ENCODE results near the gene SPTBN4.
A peak's percentile ranks its signal among the peaks of the same experiment; 100 is the strongest.
"Not testable (repeated sequence)": the region's sequence is repeated elsewhere in the genome, so short reads cannot be mapped to it uniquely, and the experiment has no call there.

The SPTBN4 gene

DNA sequence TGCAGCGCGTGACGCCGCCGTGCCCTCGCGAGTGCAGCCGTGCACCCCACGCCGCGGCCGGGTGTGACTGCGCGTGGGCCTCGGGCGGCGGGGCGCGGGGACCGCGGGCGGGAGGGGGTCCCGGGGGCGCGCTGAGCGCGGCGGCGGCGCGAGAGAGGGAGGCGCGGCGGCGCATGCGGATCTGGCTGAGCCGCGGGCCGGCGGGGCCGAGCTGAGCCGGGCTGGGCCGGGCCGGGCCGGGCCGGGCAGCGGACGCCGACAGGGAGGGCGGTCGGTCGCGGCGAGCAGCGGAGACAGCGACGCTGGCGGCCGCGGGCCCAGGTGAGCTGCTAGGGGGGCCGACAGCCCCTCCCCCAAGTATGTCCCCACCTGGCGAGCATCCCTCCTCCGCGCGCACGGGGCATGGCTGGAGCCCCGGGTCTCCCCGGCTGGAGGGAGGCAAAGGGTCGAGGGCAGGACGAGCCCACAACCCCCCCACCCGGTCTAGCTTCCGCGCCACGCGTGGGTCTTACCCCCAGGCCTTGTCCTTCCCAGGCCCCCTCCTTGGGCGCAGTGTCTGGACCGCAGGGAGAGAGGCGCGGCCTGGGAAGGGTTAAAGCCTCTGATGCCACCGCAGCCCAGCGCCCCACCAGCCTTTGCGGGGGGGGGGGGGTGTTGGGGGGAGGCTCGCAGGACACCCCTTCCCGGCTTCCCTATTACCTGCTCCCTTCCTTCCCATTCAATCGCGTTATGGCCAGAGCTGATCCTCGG is at the start of gene SPTBN4:
Gene SPTBN4 (plus strand): TSS at position 17 of the 750 bp plus-strand sequence. CDS start 5,621 bp downstream, outside the sequence.
- DNase-seq (ENCODE audit: low read depth in 2 of 2) = no peak

GRCh38 chr19:40417643-40417981 is 49.2 kb upstream of the SPTBN4 start:
- DNase-seq (ENCODE audit: low read depth in 2 of 2) = no peak

DNA sequence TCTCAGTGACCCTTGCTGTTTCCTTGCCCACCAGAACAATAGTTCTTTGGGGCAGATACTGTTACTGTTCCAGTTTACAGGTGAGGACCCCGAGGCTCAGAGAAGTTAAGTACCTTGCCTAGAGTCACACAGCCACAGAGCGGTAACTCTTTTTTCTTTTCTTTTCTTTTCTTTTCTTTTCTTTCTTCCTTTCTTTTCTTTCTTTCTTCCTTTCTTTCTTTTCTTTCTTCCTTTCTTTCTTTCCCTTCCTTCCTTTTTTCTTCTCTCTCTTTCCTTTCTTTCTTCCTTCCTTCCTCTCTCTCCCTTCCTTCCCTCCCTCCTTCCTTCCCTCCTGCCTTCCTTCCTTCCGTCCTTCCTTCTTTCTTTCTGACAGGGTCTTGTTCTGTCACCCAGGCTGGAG is 48.8 kb upstream of the SPTBN4 start:
- DNase-seq (ENCODE audit: low read depth in 2 of 2) = no peak

- no peak for DNase-seq (ENCODE audit: low read depth in 2 of 2)
Observed at GRCh38 chr19:40419066-40419612, 47.7 kb upstream of the SPTBN4 start.

- DNase-seq (ENCODE audit: low read depth in 2 of 2) = no peak
Observed at GRCh38 chr19:40419780-40420179, 47.0 kb upstream of the SPTBN4 start.

DNA sequence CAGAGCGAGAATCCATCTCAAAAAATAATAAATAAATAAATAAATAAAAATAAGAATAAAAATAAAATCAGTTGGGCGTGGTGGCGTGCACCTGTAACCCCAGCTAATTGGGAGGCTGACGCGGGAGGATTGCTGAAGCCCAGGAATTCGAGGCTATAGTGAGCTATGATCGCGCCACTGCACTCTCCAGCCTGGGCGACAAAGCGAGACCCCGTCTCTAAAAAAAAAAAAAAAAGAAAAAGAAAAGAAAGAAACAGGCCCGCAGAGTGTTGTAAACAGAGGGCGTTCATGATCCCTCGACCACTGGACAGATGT is 46.4 kb upstream of the SPTBN4 start:
- no peak for DNase-seq (ENCODE audit: low read depth in 2 of 2)

- DNase-seq (ENCODE audit: low read depth in 2 of 2) = peak in 1 of 2 donors; percentile 52
Observed at GRCh38 chr19:40420766-40421765, 45.7 kb upstream of the SPTBN4 start.

DNA sequence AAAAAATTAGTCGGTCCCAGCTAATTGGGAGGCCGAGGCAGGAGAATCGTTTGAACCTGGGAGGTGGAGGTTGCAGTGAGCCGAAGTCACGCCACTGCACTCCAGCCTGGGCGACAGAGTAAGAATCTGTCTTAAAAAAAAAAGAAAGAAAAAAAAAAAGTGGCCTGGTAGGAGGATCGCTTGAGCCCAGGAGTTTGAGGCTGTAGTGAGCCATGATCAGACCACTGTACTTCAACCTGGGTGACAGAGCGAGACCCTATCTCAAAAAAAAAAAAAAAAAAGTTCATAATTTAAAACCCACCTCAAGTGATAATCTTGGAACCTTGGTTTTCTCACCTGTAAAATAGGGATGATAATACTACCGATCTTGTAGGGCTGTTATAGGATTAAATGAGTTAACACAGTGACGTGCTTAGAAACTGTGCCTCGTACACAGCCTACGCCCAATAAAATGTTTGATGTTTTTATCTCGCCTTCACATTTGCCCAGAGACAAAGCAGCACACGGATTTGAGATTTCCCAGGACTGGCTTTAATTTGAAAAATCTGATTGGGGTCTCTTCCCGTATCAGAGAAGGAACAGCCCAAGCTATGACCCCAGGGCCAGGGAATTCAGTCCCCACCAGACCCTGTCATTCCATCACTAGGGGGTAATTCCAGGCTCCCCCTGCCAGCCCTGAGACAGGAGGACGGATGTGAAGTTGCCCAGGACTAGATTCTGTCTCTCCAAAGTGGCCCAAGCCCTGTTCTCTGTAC is 44.6 kb upstream of the SPTBN4 start:
- DNase-seq (ENCODE audit: low read depth in 2 of 2) = no peak

DNA sequence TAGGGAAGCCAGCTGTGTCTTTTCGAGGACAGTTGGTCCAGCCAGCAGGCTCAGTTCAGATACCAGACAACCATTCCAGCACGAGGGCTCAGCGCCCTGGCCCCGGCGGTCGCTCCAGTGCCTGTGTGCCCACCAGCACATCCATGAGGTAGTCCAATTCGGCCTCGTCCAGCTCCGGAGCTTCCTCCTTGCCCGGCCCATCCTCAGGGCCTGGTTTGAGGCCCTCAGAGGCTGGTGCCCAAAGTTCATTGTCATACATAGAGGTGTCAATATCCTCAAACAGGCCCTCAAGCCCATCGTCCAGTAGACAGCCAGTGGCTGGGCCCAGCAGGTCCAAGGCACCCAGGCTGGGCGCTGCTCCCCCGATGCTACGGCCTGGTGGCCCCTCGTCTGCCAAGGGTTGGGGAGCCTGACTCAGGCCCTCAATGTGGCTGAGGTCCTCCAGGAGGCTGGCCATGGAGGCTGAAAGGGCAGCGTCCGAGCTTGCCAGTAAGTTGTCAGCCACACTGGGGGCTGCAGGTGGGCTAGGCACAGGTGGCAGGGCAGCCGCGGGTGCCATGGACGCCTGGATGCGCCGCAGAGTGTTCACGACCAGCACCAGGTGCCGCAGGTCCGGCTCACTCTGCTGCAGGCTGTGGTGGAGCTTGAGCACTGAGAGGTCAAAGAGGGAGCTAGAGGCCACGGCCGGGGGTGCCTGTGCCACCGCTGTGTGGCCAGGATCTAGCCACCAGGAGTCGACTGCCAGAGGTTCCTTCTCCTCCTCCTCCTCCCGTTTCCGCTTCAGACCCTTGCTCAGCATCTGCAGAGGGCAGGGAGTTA is 43.8 kb upstream of the SPTBN4 start:
- DNase-seq (ENCODE audit: low read depth in 2 of 2) = no peak

DNA sequence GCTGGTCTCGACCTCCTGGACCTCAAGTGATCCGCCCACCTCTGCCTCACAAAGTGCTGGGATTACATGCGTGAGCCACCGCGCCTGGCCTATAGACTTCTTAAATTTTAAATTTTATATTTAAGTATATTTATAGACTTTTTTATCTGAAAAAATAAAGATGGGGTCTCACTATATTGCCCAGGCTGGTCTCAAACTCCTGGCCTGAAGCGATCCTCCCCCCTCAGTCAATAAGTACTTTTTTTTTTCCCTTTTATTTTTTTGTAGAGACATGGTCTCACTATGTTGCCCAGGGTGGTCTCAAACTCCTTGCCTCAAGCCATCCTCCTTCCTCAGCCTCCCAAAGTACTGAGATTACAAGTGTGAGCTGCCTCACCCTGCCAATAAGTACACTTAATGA is 42.9 kb upstream of the SPTBN4 start:
- no peak for DNase-seq (ENCODE audit: low read depth in 2 of 2)

DNA sequence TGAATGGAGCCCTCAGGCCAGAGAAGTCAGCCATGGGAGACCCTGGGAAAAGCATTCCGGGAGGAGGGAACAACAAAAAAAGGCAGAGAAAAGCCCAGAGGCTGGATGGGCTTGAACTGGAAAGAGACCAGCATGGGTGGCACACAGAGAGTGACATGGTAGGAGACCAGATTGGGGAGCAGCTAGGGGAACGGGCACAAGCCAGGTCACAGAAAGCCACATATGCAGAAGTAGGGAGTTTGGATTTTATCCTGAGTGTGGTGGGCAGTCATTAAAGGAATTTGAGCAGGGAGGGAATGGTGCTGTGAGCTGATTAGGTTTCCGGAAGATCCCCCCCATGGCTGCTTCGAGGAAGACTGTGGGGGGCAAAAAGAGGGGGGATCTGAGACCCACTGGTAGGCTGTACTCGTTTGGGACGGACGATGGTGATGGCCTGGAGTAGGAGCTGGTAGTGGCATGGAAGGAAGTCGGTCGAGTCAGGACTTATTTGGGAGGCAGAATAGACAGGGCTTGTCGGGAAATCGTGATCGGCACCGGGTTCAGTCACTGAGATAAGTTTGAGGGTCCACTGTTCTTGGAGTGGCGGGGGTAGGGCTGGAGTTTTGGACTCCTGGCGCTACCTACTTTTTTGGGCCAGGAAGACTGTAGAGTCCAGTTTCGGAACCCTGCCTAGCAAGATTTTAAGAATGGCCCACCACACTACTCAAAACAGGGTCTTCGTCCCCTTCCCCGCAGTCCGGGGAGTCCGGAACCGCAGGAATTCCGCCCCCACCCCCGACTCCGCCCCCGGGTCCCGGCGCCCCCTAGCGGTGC is 42.0 kb upstream of the SPTBN4 start:
- DNase-seq (ENCODE audit: low read depth in 2 of 2) = no peak

DNA sequence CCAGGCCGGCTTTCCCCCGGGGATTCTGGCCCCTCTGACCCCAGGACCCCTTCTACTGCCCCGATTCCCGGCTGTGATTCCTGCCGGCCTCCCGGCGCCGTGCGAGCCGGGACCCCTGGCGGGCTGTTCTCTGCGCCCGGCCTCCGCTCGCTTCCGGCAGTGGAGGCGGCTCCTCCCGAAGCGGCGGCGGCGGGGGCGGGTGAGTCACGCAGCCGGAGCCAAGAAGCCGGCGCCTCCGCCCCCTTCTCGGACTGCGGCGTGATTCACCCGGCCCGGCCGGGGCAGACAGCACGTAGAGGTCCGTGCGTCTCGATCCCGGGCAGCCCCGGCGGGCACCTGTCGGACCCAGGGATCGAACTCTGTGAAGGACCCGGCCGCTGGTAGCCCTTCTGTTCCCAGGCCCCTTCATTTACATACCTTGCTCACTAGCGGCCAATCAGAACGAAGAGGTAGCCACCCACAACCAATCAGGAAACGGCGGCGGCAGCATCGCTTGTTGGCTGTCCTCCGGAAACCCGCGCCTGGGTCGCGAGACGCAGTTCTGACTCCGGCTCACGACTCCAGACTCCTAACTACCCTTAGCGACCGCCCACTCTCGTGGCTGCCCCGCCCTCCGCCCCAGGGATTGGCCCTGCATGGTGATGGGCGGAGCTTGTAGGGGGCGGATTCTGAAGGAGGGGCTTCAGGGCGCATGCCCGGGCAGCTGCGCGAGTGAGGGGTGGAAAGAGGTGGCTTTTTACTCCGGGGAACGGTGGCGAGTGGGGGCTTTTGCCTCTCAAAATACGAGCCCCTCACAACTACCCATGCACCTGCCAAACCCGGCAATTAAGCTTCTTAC is 41.1 kb upstream of the SPTBN4 start, which contains the start of gene SERTAD1:
Gene SERTAD1 (minus strand): TSS at position 543 of the 838 bp plus-strand sequence. CDS start 2,446 bp downstream, outside the sequence.
- peak; percentile 99 to 100 for DNase-seq (ENCODE audit: low read depth in 2 of 2)

DNA sequence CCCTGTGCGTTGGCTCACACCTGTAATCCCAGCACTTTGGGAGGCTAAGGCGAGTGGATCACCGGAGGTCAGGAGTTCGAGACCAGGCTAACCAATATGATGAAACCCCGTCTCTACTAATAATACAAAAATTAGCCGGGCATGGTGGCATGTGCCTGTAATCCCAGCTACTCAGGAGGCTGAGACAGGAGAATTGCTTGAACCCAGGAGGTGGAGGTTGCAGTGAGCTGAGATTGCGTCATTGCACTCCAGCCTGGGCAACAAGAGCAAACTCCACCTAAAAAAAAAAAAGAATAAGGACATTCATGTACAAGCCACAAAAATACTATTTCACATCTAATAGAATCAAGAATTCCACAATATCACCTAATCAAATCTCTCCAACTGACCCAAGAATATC is 38.6 kb upstream of the SPTBN4 start:
- DNase-seq (ENCODE audit: low read depth in 2 of 2) = not testable (repeated sequence)

GRCh38 chr19:40430242-40430641 is 36.6 kb upstream of the SPTBN4 start:
- not testable (repeated sequence) for DNase-seq (ENCODE audit: low read depth in 2 of 2)

- DNase-seq (ENCODE audit: low read depth in 2 of 2) = no peak
Observed at GRCh38 chr19:40431698-40432097, 35.1 kb upstream of the SPTBN4 start.

- DNase-seq (ENCODE audit: low read depth in 2 of 2) = not testable (repeated sequence)
Observed at GRCh38 chr19:40432760-40433159, 34.0 kb upstream of the SPTBN4 start.

- DNase-seq (ENCODE audit: low read depth in 2 of 2) = no peak
Observed at GRCh38 chr19:40433391-40434216, 33.2 kb upstream of the SPTBN4 start.

DNA sequence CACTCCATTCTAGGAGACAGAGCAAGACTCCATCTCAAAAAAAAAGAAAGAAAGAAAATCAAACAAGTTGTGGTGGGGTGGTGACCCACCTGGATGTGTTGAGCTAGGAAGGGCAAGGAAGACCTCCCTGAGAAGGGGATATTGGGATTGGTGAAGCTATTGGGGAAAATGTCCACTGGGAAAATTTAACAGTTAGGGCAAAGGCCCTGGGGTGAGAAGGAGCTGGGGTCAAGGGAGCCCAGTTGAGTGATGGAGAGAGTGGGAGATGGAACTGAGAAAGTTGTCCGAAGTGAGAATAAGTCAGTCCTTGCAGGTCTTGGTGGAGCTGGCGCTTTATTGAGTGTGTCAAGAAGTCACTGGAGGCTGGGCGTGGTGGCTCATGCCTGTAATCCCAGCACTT is 28.5 kb upstream of the SPTBN4 start:
- no peak for DNase-seq (ENCODE audit: low read depth in 2 of 2)
